SK-N-SH (cell line): ENCODE data around the gene TIAM1. TPM values are rescaled to one million over a fixed set of nuclear protein-coding genes. Genes with fewer than 3 reads are reported as not detected.

ENCODE experiments used
- CTCF ChIA-PET: fragments of 300-600, 350-600 bp; formaldehyde crosslinking; extraction: SDS; loops from one replicate; lab custom pipeline; 2021; lab: Yijun Ruan, JAX
- POLR2A ChIA-PET: fragments of 350-600 bp; sonication (Branson Sonifier 250); formaldehyde crosslinking; extraction: SDS; loops from one replicate; lab custom pipeline; 2020; ENCODE audit warnings: antibody characterized with exemption, inconsistent platforms; lab: Yijun Ruan, JAX
- DNase-seq: peaks from one replicate; pipeline ENCODE4 v3.0.0; 2012
- H2AFZ ChIP-seq: fragments of 200-600 bp; sonication (generic); 2 replicates; pipeline ENCODE4 v1.8.1; 2016; ENCODE audit warnings: antibody characterized with exemption, mild to moderate bottlenecking, low read depth
- H3F3A ChIP-seq: fragments of 200-600 bp; sonication (generic); replicated peaks from 2 replicates; pipeline ENCODE3; 2016; ENCODE audit warnings: antibody characterized with exemption, mild to moderate bottlenecking; ENCODE audit not compliant: insufficient read depth
- H3K27ac ChIP-seq, 2 experiments: fragments of 200-500 bp in 1 of 2; fragments of 200-600 bp in 1 of 2; sonication (Bioruptor generic) in 1 of 2; sonication (generic), shearing (Covaris generic) in 1 of 2; 2 replicates each; pipeline versions ENCODE4 v1.5.1 to v1.6.1; 2014 to 2016; ENCODE audit warnings: low read depth in 2 of 2, inconsistent platforms in 1 of 2, low read length in 1 of 2, mild to moderate bottlenecking in 1 of 2, mixed read lengths in 1 of 2
- H3K27me3 ChIP-seq: fragments of 200-600 bp; sonication (generic), shearing (Covaris generic); 2 replicates; pipeline ENCODE4 v1.6.1; 2016; ENCODE audit warnings: mixed run types; ENCODE audit not compliant: insufficient read depth
- H3K36me3 ChIP-seq, 2 experiments: fragments of 200-500 bp in 1 of 2; fragments of 200-600 bp in 1 of 2; sonication (Bioruptor generic) in 1 of 2; sonication (generic) in 1 of 2; replicated peaks in 1 of 2; 2 replicates each; pipeline versions ENCODE3 to v1.5.1; 2014 to 2016; ENCODE audit warnings: low read length in 1 of 2, mild to moderate bottlenecking in 1 of 2; ENCODE audit not compliant: insufficient read depth in 2 of 2, control insufficient read depth in 1 of 2
- H3K4me1 ChIP-seq, 2 experiments: fragments of 200-500 bp in 1 of 2; fragments of 200-600 bp in 1 of 2; sonication (Bioruptor generic) in 1 of 2; sonication (generic), shearing (Covaris generic) in 1 of 2; 2 replicates each; pipeline versions ENCODE4 v1.5.1 to v1.6.1; 2014 to 2016; ENCODE audit warnings: low read depth in 1 of 2, low read length in 1 of 2, mixed run types in 1 of 2; ENCODE audit not compliant: insufficient read depth in 2 of 2, control insufficient read depth in 1 of 2
- H3K4me2 ChIP-seq: fragments of 200-600 bp; sonication (generic), shearing (Covaris generic); 2 replicates; pipeline ENCODE4 v1.6.1; 2017; ENCODE audit warnings: mixed run types
- H3K4me3 ChIP-seq, 2 experiments: fragments of 200-500 bp in 1 of 2; fragments of 200-600 bp in 1 of 2; sonication (Bioruptor generic) in 1 of 2; sonication (generic), shearing (Covaris generic) in 1 of 2; 2 replicates each; pipeline versions ENCODE4 v1.5.1 to v1.8.1; 2014 to 2016; ENCODE audit warnings: low read depth in 2 of 2, inconsistent platforms in 1 of 2, low read length in 1 of 2, mild to moderate bottlenecking in 1 of 2, mixed read lengths in 1 of 2, moderate library complexity in 1 of 2
- H3K79me2 ChIP-seq: fragments of 200-600 bp; sonication (generic); 2 replicates; pipeline ENCODE4 v1.8.1; 2017; ENCODE audit warnings: mild to moderate bottlenecking; ENCODE audit not compliant: insufficient read depth
- H3K9ac ChIP-seq: fragments of 200-600 bp; sonication (generic); 2 replicates; pipeline ENCODE4 v1.6.1; 2017; ENCODE audit warnings: mixed run types
- H3K9me2 ChIP-seq: fragments of 200-600 bp; sonication (generic); 2 replicates; pipeline ENCODE4 v1.6.1; 2017; ENCODE audit warnings: mixed run types
- H3K9me3 ChIP-seq: fragments of 200-600 bp; sonication (generic); 2 replicates; pipeline ENCODE4 v1.6.1; 2017; ENCODE audit warnings: mixed run types, mild to moderate bottlenecking, moderate library complexity
- H4K20me1 ChIP-seq: fragments of 200-600 bp; sonication (generic); 2 replicates; pipeline ENCODE4 v1.6.1; 2017; ENCODE audit warnings: mild to moderate bottlenecking, mixed run types; ENCODE audit not compliant: insufficient read depth
- CHD2 ChIP-seq: fragments of 150-350 bp; IDR thresholded peaks from 2 replicates; pipeline ENCODE4 v1.6.1; 2018; ENCODE audit warnings: low read length; ENCODE audit not compliant: partially characterized antibody
- CTCF ChIP-seq: fragments of 200-600 bp; sonication (generic); IDR thresholded peaks from 2 replicates; pipeline ENCODE4 v1.6.1; 2017; ENCODE audit warnings: antibody characterized with exemption, mild to moderate bottlenecking, moderate library complexity
- ELF1 ChIP-seq: IDR thresholded peaks from 2 replicates; pipeline ENCODE4 v1.4.0; 2012
- EP300 ChIP-seq, 2 experiments: IDR thresholded peaks; 2 replicates each; pipeline versions ENCODE4 v1.4.0 to v1.6.1; 2012; ENCODE audit warnings: borderline replicate concordance in 1 of 2, low read depth in 1 of 2, low read length in 1 of 2
- EZH2phosphoT487 ChIP-seq: fragments of 200-600 bp; sonication (generic); IDR thresholded peaks from 2 replicates; pipeline ENCODE4 v1.6.1; 2017; ENCODE audit warnings: low read depth, mixed run types, mild to moderate bottlenecking, antibody characterized with exemption, moderate library complexity, borderline replicate concordance
- FOSL2 ChIP-seq: IDR thresholded peaks from 2 replicates; pipeline ENCODE4 v1.4.0; 2012; ENCODE audit warnings: low read depth, mild to moderate bottlenecking, moderate library complexity, borderline replicate concordance
- FOXM1 ChIP-seq: IDR thresholded peaks from 2 replicates; pipeline ENCODE4 v1.4.0; 2012; ENCODE audit warnings: low read depth, mild to moderate bottlenecking
- GATA2 ChIP-seq: sonication (generic); formaldehyde crosslinking; IDR thresholded peaks from 2 replicates; pipeline ENCODE4 v1.5.0; 2020; ENCODE audit warnings: mild to moderate bottlenecking, missing genetic modification reagents
- IRF3 ChIP-seq: fragments of 150-350 bp; IDR thresholded peaks from 2 replicates; pipeline ENCODE4 v1.6.1; 2016; ENCODE audit warnings: mild to moderate bottlenecking, low read depth, low read length
- MAX ChIP-seq: IDR thresholded peaks from 2 replicates; pipeline ENCODE4 v1.4.0; 2012; ENCODE audit warnings: low read depth
- MXI1 ChIP-seq: IDR thresholded peaks from 2 replicates; pipeline ENCODE4 v1.6.1; 2012; ENCODE audit warnings: mild to moderate bottlenecking, low read depth, low read length, improper control_type of control experiment
- NFIC ChIP-seq: IDR thresholded peaks from 2 replicates; pipeline ENCODE4 v1.4.0; 2012; ENCODE audit warnings: borderline replicate concordance
- POLR2AphosphoS5 ChIP-seq: IDR thresholded peaks from 2 replicates; pipeline ENCODE4 v1.6.1; 2012; ENCODE audit warnings: low read depth, low read length
- REST ChIP-seq: IDR thresholded peaks from 2 replicates; pipeline ENCODE4 v1.6.1; 2012; ENCODE audit warnings: mild to moderate bottlenecking, low read depth, low read length, moderate library complexity
- TEAD4 ChIP-seq: IDR thresholded peaks from 2 replicates; pipeline ENCODE4 v1.4.0; 2012; ENCODE audit warnings: mild to moderate bottlenecking, borderline replicate concordance; ENCODE audit not compliant: insufficient read depth
- USF2 ChIP-seq: fragments of 150-350 bp; IDR thresholded peaks from 2 replicates; pipeline ENCODE4 v1.6.1; 2017; ENCODE audit warnings: antibody characterized with exemption, low read length, low read depth, borderline replicate concordance
- WGBS: methylation state at CpG from one replicate; pipeline ENCODE4 v1.1.6; 2017; ENCODE audit warnings: low lambda C conversion rate; 5-methylcytosine and 5-hydroxymethylcytosine counted together
- polyA plus RNA-seq, 3 experiments: library from polyadenylated mRNA; depleted of rRNA; stranded (reverse); fragments of >200 nt; gene quantifications; 2 replicates each; pipeline ENCODE4 v1.2.3, GENCODE V29; 2012

TIAM1 gene
- polyA plus RNA-seq, 1 of the 3 experiments (the other 2 are of a cell fraction), result 1.7 TPM

- Histone ChIP-seq H3F3A (no peaks in the 10 kb centered on the region), H3K27me3 (no peaks in the 10 kb centered on the region), H3K4me1 (peaks cover 0 to 29% of the 10 kb centered on the region in 2 experiments; a peak in 2 of 4 replicates), H3K79me2 (no peaks in the 10 kb centered on the region), H3K4me3 (no peak overlapping the region), H2AFZ (no peak overlapping the region), H3K9me2 (no peaks in the 10 kb centered on the region), H3K4me2 (no peak overlapping the region), H3K36me3 (peaks cover 0 to 2% of the 10 kb centered on the region in 2 experiments), H3K9me3 (no peaks in the 10 kb centered on the region), H4K20me1 (no peaks in the 10 kb centered on the region), H3K27ac (peak overlapping the region in 1 of 2 experiments; percentile 88; a peak in 2 of 4 replicates), H3K9ac (no peak overlapping the region)
- CTCF ChIA-PET, result interaction anchor here (0.7 to 1.8 kb wide), 6 partner anchors 15 to 46 kb away, joined by 3 to 7 read pairs (median 3); no protein-coding TSS in a partner anchor
- WGBS, result 50% methylated on average over 3 of the region's 3 CpGs
- TF ChIP-seq ELF1 (no peak), GATA2 (no peak), EZH2phosphoT487 (no peak), POLR2AphosphoS5 (no peak), MXI1 (no peak), CHD2 (no peak), FOXM1 (no peak), IRF3 (no peak), USF2 (no peak), REST (no peak), TEAD4 (no peak)
- POLR2A ChIA-PET, result interaction anchor here (1.3 kb wide), 1 partner anchor 29 kb away, joined by 4 read pairs; no protein-coding TSS in a partner anchor
- DNase-seq, result no peak
These were observed 198.8 kb downstream of the TIAM1 start for GRCh38 chr21:31145274-31145673.

- Histone ChIP-seq H3K9ac (no peak overlapping the region), H2AFZ (no peak overlapping the region), H3F3A (no peaks in the 10 kb centered on the region), H3K79me2 (no peaks in the 10 kb centered on the region), H4K20me1 (no peaks in the 10 kb centered on the region), H3K9me2 (no peaks in the 10 kb centered on the region), H3K4me1 (peaks cover 0 to 29% of the 10 kb centered on the region in 2 experiments; a peak in 2 of 4 replicates), H3K4me2 (no peak overlapping the region), H3K27ac (peak overlapping the region in 1 of 2 experiments; percentile 12; a peak in 1 of 4 replicates), H3K27me3 (no peaks in the 10 kb centered on the region), H3K9me3 (no peaks in the 10 kb centered on the region), H3K4me3 (no peak overlapping the region), H3K36me3 (no peaks in the 10 kb centered on the region)
- no peak for DNase-seq
- POLR2A ChIA-PET, result no interaction called here
- 65% methylated on average over 6 of the region's 6 CpGs for WGBS
- CTCF ChIA-PET, result interaction anchor here (0.8 to 2.4 kb wide), 8 partner anchors 10 to 45 kb away, joined by 3 to 10 read pairs (median 4); no protein-coding TSS in a partner anchor
- no peak for TF ChIP-seq TEAD4
- no peak for TF ChIP-seq USF2
- TF ChIP-seq MAX, result no peak
- no peak for TF ChIP-seq NFIC
- no peak for TF ChIP-seq IRF3
- no peak for TF ChIP-seq EP300 (IDR thresholded peaks at IDR 0.05; ENCODE audit: borderline replicate concordance in 1 of 2, low read depth in 1 of 2, low read length in 1 of 2)
- TF ChIP-seq FOSL2, result no peak
- TF ChIP-seq CTCF, result no peak
These were observed 201.0 kb downstream of the TIAM1 start for GRCh38 chr21:31143036-31143435.
